Activated gamma-delta T cell treated with Interleukin-2 at 50 U/mL for 16 hours (primary cell): ENCODE measurements around the gene PAGE3.

Experiments
- DNase-seq: peaks from one replicate; pipeline ENCODE4 v3.0.0-alpha.2; 2020

Gene PAGE3, protein sequence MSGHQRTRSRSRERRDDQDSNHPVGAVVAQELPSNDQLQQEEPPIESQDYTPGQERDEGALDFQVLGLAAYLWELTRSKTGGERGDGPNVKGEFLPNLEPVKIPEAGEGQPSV

GRCh38 chrX:55264816-55265215 is at the start of gene PAGE3:
TSS of gene PAGE3 (minus strand) at chrX:55264916. CDS start at chrX:55263903, 1,013 bp downstream.
- no peak for DNase-seq

DNA sequence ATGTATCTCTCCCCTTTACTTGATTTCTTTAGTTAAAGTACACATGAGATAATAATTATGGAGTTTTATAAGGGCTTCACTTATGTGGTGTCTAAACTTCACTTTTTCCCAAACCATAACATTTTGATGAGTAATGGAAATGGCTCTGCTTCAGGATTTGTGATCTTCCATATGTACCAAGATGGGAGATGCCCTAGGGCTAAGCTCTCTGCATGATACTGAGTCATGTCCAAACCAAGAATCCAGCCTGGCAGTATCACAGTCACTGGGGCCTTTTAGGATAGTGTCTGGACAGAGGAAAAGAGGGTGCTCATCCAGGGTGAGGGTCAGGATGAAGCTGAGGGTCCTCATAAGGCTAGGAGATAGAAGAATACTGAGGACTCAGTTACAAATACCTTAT is 47.9 kb upstream of the PAGE3 start:
- DNase-seq: no peak

GRCh38 chrX:55290963-55291362 is 26.2 kb upstream of the PAGE3 start:
- DNase-seq: no peak

- no peak for DNase-seq
These were observed 15.1 kb upstream of the PAGE3 start for GRCh38 chrX:55279832-55280231.

GRCh38 chrX:55260806-55261205 is 3.9 kb downstream of the PAGE3 start:
- no peak for DNase-seq

GRCh38 chrX:55253528-55253927 is 11.2 kb downstream of the PAGE3 start:
- DNase-seq: no peak

GRCh38 chrX:55240788-55241340 is 23.9 kb downstream of the PAGE3 start:
- DNase-seq: no peak

- DNase-seq: no peak
These were observed 44.5 kb downstream of the PAGE3 start, which contains the start of gene PAGE5 for GRCh38 chrX:55220119-55220794. TSS of gene PAGE5 (plus strand) at chrX:55220346. CDS start at chrX:55221383, 1,037 bp downstream.

DNA sequence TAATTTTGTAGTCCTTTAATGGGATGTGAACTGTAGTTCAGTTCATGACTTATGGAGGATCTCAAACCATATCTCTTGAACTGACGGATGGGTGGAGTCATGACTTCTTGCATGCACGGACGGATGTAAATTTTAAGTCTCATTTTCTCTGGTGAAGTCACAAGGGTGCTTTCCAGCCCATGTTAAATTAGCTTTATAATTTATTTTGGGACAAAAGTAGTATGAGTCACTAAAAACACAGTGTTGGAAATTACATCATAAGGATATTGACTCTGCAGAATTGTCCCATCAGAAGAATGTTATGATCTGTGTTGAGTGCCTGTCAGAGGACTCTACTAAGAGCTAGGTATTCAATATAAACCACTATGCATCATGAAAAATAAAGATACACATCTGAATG is 51.3 kb downstream of the PAGE3 start:
- no peak for DNase-seq

GRCh38 chrX:55210931-55211677 is 53.6 kb downstream of the PAGE3 start:
- no peak for DNase-seq
